Right ventricle myocardium inferior (tissue), 1 donor: ENCODE data around the gene TMEM138. TPM values are rescaled to one million over a fixed set of nuclear protein-coding genes. Genes with fewer than 3 reads are reported as not detected.

Experiments used
- ATAC-seq: fragments of 200-7000 bp; cut with Tn5 transposase; one replicate; pipeline ENCODE4 v1.9.1; 2020; ENCODE audit warnings: mild to moderate bottlenecking, moderate library complexity
- DNase-seq: peaks from one replicate; pipeline ENCODE4 v3.0.0; 2021; ENCODE audit errors: missing footprints
- intact Hi-C: fragments of 100-400 bp; cut with DNase I; formaldehyde crosslinking; loops from one replicate; pipeline ENCODE4 v1.11.0; 2022
- total RNA-seq: library from RNA; stranded (reverse); fragmentation: NEBNext Ultra II Directional; extraction: Animal tissue kit (Norgen Biotek cat#: 25700); gene quantifications from one replicate; pipeline ENCODE4 v1.2.1, GENCODE V29; 2021
- donor health status: DM: no; HTN: yes; CAD: no; lungs with severe emphysema.

The TMEM138 gene
- total RNA-seq, 1 donor from 2014 or later = 18.0 TPM

DNA sequence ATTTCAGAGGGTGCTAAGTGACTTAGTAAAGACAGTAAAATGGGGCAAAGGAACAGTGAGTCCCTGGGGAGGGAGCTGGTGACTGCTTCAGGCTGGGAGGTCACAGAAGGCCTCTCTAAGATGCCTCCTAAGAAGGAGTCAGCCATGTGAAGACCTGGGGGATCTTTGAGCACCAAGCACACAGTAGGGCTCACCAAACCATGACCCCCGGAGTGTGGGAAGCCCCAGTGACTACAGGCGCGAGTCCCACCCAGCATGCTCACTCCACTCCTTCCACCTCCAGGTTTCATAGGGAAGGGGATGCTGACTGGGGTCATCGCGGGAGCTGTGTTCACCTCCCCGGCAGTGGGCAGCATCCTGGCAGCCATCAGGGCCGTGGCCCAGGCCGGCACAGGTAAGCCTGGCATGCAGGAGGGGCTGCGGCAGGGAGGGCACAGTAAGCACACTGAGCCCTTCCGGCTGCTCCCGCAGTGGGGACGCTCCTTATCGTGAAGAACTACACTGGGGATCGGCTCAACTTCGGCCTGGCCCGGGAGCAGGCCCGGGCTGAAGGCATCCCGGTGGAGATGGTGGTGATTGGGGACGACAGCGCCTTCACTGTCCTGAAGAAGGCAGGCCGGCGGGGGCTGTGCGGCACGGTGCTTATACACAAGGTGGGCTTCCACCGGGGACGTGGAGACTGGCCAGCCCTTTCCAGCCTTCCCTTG is 23.2 kb upstream of the TMEM138 start:
- intact Hi-C loops = no loop called here
- no peak for ATAC-seq
- peak; percentile 44 for DNase-seq

GRCh38 chr11:61339490-61339878 is 22.7 kb upstream of the TMEM138 start:
- ATAC-seq (no peak), DNase-seq (peak; percentile 16)
- intact Hi-C loops = no loop called here

GRCh38 chr11:61340979-61341378 is 21.2 kb upstream of the TMEM138 start:
- no peak for ATAC-seq
- intact Hi-C loops = no loop called here

DNA sequence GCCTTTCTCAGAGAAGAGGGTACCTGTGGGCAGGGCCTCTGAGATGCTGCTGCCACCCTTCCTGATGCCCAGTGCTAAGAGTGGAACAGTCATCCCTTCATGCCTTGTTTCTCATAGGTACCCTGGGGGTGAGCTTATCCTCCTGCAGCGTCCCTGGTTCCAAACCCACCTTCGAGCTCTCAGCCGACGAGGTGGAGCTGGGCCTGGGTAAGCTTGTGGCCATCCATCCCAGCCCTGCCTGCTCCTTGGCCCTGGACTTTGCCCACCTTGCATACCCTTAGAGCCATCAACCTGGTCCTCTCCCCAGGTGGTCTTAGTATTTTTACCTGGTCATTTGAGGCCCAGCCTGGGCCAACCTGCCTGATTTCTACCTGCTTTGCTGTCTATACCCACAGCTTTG is 20.5 kb upstream of the TMEM138 start:
- ATAC-seq (no peak), DNase-seq (no peak)
- intact Hi-C loops = no loop called here

More at GRCh38 chr11:61340979-61341378, 21.2 kb upstream of the TMEM138 start:
- no peak for DNase-seq

- intact Hi-C loops = no loop called here
- DNase-seq = no peak
- no peak for ATAC-seq
These were observed 19.9 kb upstream of the TMEM138 start for GRCh38 chr11:61342207-61342803.

DNA sequence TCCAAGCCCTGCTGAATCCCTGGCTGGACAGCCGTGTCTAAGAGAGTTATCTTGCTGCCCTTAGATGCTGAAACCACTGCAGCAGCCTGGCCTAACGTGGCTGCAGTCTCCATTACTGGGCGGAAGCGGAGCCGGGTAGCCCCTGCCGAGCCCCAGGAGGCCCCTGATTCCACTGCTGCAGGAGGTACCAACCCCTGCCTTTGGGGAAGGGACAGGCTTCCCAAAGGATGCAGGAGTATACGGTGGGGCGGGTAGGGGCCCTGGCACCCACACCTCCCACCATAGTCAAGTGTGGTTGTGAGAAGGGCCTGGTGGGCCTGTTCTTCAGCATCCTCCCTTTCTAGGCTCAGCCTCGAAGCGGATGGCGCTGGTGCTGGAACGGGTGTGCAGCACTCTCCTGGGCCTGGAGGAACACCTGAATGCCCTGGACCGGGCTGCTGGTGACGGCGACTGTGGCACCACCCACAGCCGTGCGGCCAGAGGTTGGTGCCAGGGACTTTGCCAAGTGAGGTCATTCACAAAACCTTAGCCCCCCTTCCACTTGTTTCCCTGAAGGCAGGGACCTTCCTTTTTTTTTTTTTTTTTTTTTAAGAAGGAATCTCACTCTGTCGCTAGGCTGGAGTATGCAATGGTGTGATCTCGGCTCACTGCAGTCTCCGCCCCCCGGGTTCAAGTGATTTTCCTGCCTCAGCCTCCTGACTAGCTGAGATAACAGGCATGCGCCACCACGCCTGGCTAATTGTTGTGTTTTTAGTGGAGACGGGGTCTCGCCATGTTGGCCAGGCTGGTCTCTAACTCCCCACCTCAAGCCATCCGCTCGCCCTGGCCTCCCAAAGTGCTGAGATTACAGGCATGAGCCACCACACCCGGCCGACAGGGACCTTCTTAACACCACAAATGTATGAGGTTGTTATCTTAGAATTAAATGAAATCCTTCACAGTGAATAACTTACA is 18.1 kb upstream of the TMEM138 start:
- intact Hi-C loops = no loop called here
- ATAC-seq (no peak), DNase-seq (peak; percentile 63)

DNA sequence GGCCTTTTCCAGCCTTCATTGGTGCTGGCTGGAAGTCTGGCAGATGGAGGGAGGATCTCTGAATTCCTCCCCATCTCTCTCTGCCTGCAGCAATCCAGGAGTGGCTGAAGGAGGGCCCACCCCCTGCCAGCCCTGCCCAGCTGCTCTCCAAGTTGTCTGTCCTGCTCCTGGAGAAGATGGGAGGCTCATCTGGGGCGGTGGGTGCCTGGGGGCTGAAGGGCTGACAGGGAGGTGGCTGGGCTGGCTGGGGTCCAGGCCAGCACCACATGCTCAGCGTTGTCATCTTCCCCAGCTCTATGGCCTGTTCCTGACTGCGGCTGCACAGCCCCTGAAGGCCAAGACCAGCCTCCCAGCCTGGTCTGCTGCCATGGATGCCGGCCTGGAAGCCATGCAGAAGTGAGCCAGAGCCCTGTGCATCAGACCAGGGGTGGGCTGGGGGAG is 17.0 kb upstream of the TMEM138 start:
- DNase-seq (peak; percentile 61), ATAC-seq (no peak)
- intact Hi-C loops = no loop called here

DNA sequence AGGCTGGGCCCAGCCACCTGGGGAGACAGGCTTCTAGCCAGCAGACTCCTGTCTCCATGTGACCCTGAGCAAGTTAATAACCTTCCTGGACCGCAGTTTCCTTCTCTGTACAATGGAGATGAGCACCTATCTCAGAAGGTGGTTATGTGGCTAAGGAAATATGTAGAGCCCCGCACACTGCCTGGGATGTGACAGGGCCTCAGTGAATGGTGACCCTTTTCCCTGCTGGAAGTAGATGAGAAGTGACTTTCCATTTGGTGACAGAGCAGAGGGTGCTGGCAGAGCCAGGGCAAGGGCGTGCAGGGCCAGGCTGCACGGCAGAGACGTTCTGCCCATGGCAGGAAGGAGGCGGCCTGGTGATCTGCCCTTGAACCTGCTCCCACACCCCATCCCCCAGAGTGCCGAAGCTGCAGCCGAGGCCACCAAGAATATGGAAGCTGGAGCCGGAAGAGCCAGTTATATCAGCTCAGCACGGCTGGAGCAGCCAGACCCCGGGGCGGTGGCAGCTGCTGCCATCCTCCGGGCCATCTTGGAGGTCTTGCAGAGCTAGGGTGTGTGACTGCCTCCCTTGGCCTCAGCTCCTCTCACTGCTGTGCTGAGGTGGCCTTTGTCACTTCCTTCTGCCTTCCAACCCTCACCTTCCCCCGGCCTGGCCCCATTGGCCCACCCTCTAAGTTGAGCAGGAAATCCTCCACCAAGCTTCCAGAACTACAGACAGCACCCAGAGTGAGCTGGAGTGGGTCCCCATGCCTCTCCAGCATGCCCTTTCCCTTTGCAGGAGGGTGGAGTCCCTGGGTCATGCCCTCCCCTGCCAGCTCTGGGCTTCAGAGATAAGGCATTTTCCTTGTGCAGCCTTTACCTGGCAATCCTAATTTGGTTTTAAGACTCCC is 16.0 kb upstream of the TMEM138 start:
- ATAC-seq (no peak), DNase-seq (peak; percentile 23)
- intact Hi-C loops = no loop called here

- no peak for ATAC-seq
- intact Hi-C loops = no loop called here
- DNase-seq = peak; percentile 74
These were observed 14.2 kb upstream of the TMEM138 start for GRCh38 chr11:61347916-61348461.

DNA sequence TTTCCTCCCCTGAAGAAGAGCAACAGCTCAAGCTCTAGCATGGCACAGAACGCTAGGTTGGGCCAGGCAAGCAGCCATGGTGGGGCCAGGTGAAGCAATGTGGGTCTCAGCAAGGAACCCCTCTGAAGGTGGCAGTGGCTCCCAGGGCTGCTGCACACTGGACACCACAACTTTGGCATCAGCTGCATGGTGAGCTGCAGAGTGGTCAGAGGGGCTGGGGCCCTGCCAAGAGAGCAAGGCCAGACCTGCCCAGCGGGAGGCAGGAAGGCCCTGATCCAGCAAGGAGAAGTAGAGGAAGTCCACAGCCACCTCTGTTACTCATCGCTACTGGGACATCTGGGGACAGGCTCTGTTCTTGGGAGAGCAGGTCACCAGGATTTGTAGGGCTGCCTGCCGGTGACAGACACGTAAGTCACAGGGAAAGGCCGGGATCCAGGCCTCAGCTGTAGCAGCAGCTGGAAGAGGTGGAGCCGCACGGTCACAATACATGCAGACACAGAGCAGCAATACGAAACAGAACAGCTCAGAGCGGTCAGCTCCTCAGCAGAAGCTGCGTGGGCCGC is 12.9 kb upstream of the TMEM138 start:
- intact Hi-C loops = no loop called here
- peak; percentile 52 for DNase-seq
- no peak for ATAC-seq

GRCh38 chr11:61349916-61350315 is 12.3 kb upstream of the TMEM138 start:
- intact Hi-C loops = no loop called here

DNA sequence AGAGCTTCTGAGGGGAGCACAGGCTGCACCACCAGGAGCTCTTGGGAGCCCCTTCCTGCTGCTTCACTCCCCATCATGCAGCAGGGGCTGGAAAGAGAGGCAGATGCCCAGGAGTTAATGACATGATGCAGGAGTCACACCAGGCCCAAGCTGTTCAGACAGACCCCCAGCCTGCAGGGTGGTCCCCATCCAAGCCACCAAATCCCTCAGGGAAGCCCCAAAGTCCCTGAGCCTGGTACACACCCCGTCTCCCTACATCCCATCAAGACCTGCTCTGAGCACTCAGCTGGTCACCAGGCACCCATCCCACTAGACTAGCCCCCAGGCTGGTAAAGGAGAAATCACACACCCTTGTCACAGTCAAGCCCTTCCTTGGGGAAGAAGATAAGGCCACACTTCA is 11.8 kb upstream of the TMEM138 start:
- no peak for DNase-seq
- no peak for ATAC-seq
- intact Hi-C loops = no loop called here

More at GRCh38 chr11:61349916-61350315, 12.3 kb upstream of the TMEM138 start:
- DNase-seq (peak; percentile 47), ATAC-seq (no peak)

- no peak for ATAC-seq
- peak; percentile 46 for DNase-seq
These were observed 11.4 kb upstream of the TMEM138 start for GRCh38 chr11:61350803-61351202.

GRCh38 chr11:61352038-61352437 is 10.1 kb upstream of the TMEM138 start:
- DNase-seq (no peak), ATAC-seq (no peak)
- intact Hi-C loops = no loop called here

More at GRCh38 chr11:61350803-61351202, 11.4 kb upstream of the TMEM138 start:
- intact Hi-C loops = no loop called here

GRCh38 chr11:61353131-61354067 is 8.8 kb upstream of the TMEM138 start:
- intact Hi-C loops = no loop called here
- DNase-seq (no peak), ATAC-seq (no peak)

GRCh38 chr11:61354208-61354607 is 8.0 kb upstream of the TMEM138 start:
- no peak for ATAC-seq
- no peak for DNase-seq
- intact Hi-C loops = no loop called here

DNA sequence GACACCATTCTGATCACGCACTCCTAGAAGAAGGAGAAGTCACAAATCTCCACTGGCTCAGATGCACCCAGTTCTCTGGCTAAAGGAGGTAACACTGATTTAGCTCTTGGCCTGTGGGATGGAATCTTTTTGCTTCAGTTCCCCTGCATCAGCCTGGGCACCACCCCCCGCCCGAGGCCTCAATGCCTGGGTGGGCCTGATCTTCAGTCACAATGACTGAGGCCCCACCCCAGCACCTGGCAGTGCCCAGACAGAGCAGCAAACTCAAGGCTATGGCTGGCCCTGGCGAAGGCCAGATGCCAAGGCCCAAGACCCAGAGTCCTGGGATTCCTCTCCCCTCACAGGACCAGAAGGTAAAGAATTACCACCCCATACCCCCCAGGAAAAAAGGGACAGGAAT is 5.5 kb upstream of the TMEM138 start:
- intact Hi-C loops = no loop called here
- ATAC-seq = no peak
- no peak for DNase-seq
